Stimulated activated effector memory CD8-positive, alpha-beta T cell treated with anti-CD3 and anti-CD28 coated beads, Interleukin-12 subunit alpha, Interleukin-12 subunit beta, amount 100 ng/mL, for 72 hours (primary cell): ENCODE data around the gene CPT1C.

Source experiments
- ATAC-seq: fragments of 150-1000 bp; cut with Tn5 transposase; 2 replicates; pipeline ENCODE4 v1.10.0; 2021
- DNase-seq, 2 donors: peaks; one replicate each; pipeline ENCODE4 v3.0.0; 2021 to 2022; ENCODE audit warnings: low spot score in 2 of 2
- H3K27ac Mint-ChIP-seq: one replicate; pipeline ENCODE4 v1.8.0; 2022; ENCODE audit warnings: mild to moderate bottlenecking, mixed read lengths
- H3K36me3 Mint-ChIP-seq: one replicate; pipeline ENCODE4 v1.8.0; 2022; ENCODE audit warnings: mild to moderate bottlenecking, mixed read lengths
- H3K4me1 Mint-ChIP-seq: one replicate; pipeline ENCODE4 v1.8.0; 2022; ENCODE audit warnings: mixed read lengths
- H3K4me3 Mint-ChIP-seq: one replicate; pipeline ENCODE4 v1.8.0; 2022; ENCODE audit warnings: mild to moderate bottlenecking, mixed read lengths
- H3K9me3 Mint-ChIP-seq: one replicate; pipeline ENCODE4 v1.8.0; 2022; ENCODE audit warnings: mixed read lengths

CPT1C gene

GRCh38 chr19:49684983-49685553 is 5.8 kb upstream of the CPT1C start:
- Mint-ChIP-seq H3K27ac (no peak overlapping the region), H3K4me1 (peaks cover 51% of the 10 kb centered on the region), H3K4me3 (no peak overlapping the region), H3K36me3 (peaks cover 94% of the 10 kb centered on the region), H3K9me3 (no peaks in the 10 kb centered on the region)
- DNase-seq (no peak), ATAC-seq (no peak)

GRCh38 chr19:49685845-49686332 is 5.0 kb upstream of the CPT1C start:
- H3K27ac Mint-ChIP-seq, result peak overlapping the region; percentile 70
- peaks cover 94% of the 10 kb centered on the region for H3K36me3 Mint-ChIP-seq
- H3K9me3 Mint-ChIP-seq, result no peaks in the 10 kb centered on the region
- DNase-seq, result no peak
- no peak overlapping the region for H3K4me3 Mint-ChIP-seq
- no peak for ATAC-seq
- peaks cover 51% of the 10 kb centered on the region for H3K4me1 Mint-ChIP-seq

GRCh38 chr19:49686503-49687088 is 4.3 kb upstream of the CPT1C start:
- H3K4me1 Mint-ChIP-seq, result peaks cover 53% of the 10 kb centered on the region
- no peaks in the 10 kb centered on the region for H3K9me3 Mint-ChIP-seq
- no peak overlapping the region for H3K27ac Mint-ChIP-seq
- DNase-seq, result no peak
- no peak for ATAC-seq
- no peak overlapping the region for H3K4me3 Mint-ChIP-seq
- peaks cover 90% of the 10 kb centered on the region for H3K36me3 Mint-ChIP-seq

GRCh38 chr19:49687150-49687549 is 3.8 kb upstream of the CPT1C start:
- Mint-ChIP-seq H3K27ac (no peak overlapping the region), H3K4me3 (no peak overlapping the region), H3K36me3 (peaks cover 90% of the 10 kb centered on the region), H3K4me1 (peaks cover 48% of the 10 kb centered on the region), H3K9me3 (no peaks in the 10 kb centered on the region)
- DNase-seq (no peak), ATAC-seq (no peak)

GRCh38 chr19:49687566-49688316 is 3.2 kb upstream of the CPT1C start:
- no peak overlapping the region for H3K27ac Mint-ChIP-seq
- no peak overlapping the region for H3K4me3 Mint-ChIP-seq
- H3K36me3 Mint-ChIP-seq, result peaks cover 87% of the 10 kb centered on the region
- no peaks in the 10 kb centered on the region for H3K9me3 Mint-ChIP-seq
- ATAC-seq, result no peak
- peaks cover 43% of the 10 kb centered on the region for H3K4me1 Mint-ChIP-seq
- DNase-seq, result no peak

- ATAC-seq (no peak), DNase-seq (no peak)
- Mint-ChIP-seq H3K36me3 (peaks cover 79% of the 10 kb centered on the region), H3K4me3 (no peak overlapping the region), H3K9me3 (no peaks in the 10 kb centered on the region), H3K27ac (no peak overlapping the region), H3K4me1 (peaks cover 43% of the 10 kb centered on the region)
Measured at GRCh38 chr19:49688531-49689132, 2.3 kb upstream of the CPT1C start.

GRCh38 chr19:49689133-49690078 is 1.5 kb upstream of the CPT1C start, which contains the start of gene ADM5:
ADM5 (plus strand) TSS chr19:49689594; CDS start chr19:49689838, 244 bp downstream.
- Mint-ChIP-seq H3K36me3 (peaks cover 71% of the 10 kb centered on the region), H3K27ac (peak within 1 kb of the TSS; percentile 70), H3K9me3 (no peaks in the 10 kb centered on the region), H3K4me3 (peak within 1 kb of the TSS; percentile 71), H3K4me1 (peaks cover 36% of the 10 kb centered on the region)
- ATAC-seq (peak; percentile 23), DNase-seq (no peak)

- H3K36me3 Mint-ChIP-seq, result peaks cover 63% of the 10 kb centered on the region
- H3K27ac Mint-ChIP-seq, result peak overlapping the region; percentile 70
- ATAC-seq (no peak), DNase-seq (no peak)
- H3K4me1 Mint-ChIP-seq, result peaks cover 36% of the 10 kb centered on the region
- H3K9me3 Mint-ChIP-seq, result no peaks in the 10 kb centered on the region
- H3K4me3 Mint-ChIP-seq, result peak overlapping the region; percentile 71
Measured at GRCh38 chr19:49690079-49690655, 749 bp upstream of the CPT1C start.

- Mint-ChIP-seq H3K36me3 (peaks cover 50% of the 10 kb centered on the region), H3K4me1 (peaks cover 30% of the 10 kb centered on the region), H3K9me3 (no peaks in the 10 kb centered on the region), H3K27ac (peak overlapping the region; percentile 70), H3K4me3 (peak overlapping the region; percentile 71)
- DNase-seq, result no peak
- ATAC-seq, result peak; percentile 39
Measured at GRCh38 chr19:49691243-49692146, 579 bp downstream of the CPT1C start.

- DNase-seq (no peak), ATAC-seq (no peak)
- Mint-ChIP-seq H3K27ac (no peak overlapping the region), H3K9me3 (no peaks in the 10 kb centered on the region), H3K4me1 (peaks cover 30% of the 10 kb centered on the region), H3K36me3 (peaks cover 46% of the 10 kb centered on the region), H3K4me3 (no peak overlapping the region)
Measured at GRCh38 chr19:49692147-49692506, 1.2 kb downstream of the CPT1C start.

GRCh38 chr19:49696115-49696514 is 5.2 kb downstream of the CPT1C start:
- Mint-ChIP-seq H3K4me3 (no peak overlapping the region), H3K27ac (no peak overlapping the region), H3K4me1 (peaks cover 3% of the 10 kb centered on the region), H3K36me3 (peaks cover 10% of the 10 kb centered on the region), H3K9me3 (no peaks in the 10 kb centered on the region)
- DNase-seq, result no peak
- ATAC-seq, result no peak

- Mint-ChIP-seq H3K9me3 (no peaks in the 10 kb centered on the region), H3K36me3 (peaks cover 6% of the 10 kb centered on the region), H3K27ac (peak overlapping the region; percentile 65), H3K4me1 (no peaks in the 10 kb centered on the region), H3K4me3 (no peak overlapping the region)
- ATAC-seq (no peak), DNase-seq (no peak)
Measured at GRCh38 chr19:49696865-49697264, 5.9 kb downstream of the CPT1C start.

GRCh38 chr19:49699364-49699763 is 8.4 kb downstream of the CPT1C start:
- Mint-ChIP-seq H3K4me1 (no peaks in the 10 kb centered on the region), H3K36me3 (no peaks in the 10 kb centered on the region), H3K9me3 (no peaks in the 10 kb centered on the region), H3K4me3 (no peak overlapping the region), H3K27ac (no peak overlapping the region)
- ATAC-seq (no peak), DNase-seq (no peak)

GRCh38 chr19:49700563-49700962 is 9.6 kb downstream of the CPT1C start:
- no peaks in the 10 kb centered on the region for H3K36me3 Mint-ChIP-seq
- no peaks in the 10 kb centered on the region for H3K9me3 Mint-ChIP-seq
- H3K4me1 Mint-ChIP-seq, result no peaks in the 10 kb centered on the region
- no peak overlapping the region for H3K27ac Mint-ChIP-seq
- DNase-seq (no peak), ATAC-seq (peak; percentile 65)
- H3K4me3 Mint-ChIP-seq, result no peak overlapping the region
